Measurements from ENCODE around the gene DHRS11.

DNA sequence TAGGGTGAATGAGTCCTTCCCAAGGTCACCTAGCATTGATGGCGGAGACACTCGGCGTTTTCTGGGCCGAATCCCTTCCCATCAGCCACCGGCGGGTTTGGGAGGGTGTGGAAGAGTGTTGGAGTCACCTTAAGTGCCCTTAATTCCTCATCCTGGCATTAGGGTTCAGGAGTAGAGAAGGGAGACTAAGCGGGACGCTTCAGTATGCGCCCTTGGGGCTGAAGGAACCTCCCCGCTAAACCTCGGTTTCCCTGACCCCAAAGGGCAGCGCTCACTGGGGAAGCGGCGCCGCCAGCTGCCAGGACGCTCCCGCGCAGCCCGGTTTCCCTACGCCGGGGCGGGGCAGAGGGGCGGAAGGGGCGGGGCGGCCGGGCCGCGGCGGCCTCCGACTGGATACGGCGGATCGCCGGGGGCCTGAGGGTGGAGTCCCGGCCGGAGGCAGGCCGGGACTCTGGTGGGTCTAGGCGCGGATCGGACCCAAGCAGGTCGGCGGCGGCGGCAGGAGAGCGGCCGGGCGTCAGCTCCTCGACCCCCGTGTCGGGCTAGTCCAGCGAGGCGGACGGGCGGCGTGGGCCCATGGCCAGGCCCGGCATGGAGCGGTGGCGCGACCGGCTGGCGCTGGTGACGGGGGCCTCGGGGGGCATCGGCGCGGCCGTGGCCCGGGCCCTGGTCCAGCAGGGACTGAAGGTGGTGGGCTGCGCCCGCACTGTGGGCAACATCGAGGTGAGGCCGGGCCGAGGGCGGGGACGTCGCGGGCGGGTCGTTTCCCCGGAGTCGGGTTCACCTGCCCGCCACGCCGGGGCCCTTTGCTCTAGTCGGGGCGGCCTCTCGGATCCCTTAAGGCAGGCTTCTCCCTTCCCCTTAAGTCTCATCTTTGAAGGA lies at the start of gene DHRS11:
- TF ChIP-seq GATA2 (IDR thresholded peaks at IDR 0.05; ENCODE audit: low read depth, low read length) (no peak), GATA3 (IDR thresholded peaks at IDR 0.05; ENCODE audit: low read depth, low read length) (no peak)
